NK-92 (cell line): ENCODE measurements around the gene EXD3.

Source experiments
- DNase-seq: peaks from one replicate; lab custom pipeline; 2025; ENCODE audit not compliant: unreplicated experiment; lab: John Stamatoyannopoulos, UW

Gene EXD3

DNA sequence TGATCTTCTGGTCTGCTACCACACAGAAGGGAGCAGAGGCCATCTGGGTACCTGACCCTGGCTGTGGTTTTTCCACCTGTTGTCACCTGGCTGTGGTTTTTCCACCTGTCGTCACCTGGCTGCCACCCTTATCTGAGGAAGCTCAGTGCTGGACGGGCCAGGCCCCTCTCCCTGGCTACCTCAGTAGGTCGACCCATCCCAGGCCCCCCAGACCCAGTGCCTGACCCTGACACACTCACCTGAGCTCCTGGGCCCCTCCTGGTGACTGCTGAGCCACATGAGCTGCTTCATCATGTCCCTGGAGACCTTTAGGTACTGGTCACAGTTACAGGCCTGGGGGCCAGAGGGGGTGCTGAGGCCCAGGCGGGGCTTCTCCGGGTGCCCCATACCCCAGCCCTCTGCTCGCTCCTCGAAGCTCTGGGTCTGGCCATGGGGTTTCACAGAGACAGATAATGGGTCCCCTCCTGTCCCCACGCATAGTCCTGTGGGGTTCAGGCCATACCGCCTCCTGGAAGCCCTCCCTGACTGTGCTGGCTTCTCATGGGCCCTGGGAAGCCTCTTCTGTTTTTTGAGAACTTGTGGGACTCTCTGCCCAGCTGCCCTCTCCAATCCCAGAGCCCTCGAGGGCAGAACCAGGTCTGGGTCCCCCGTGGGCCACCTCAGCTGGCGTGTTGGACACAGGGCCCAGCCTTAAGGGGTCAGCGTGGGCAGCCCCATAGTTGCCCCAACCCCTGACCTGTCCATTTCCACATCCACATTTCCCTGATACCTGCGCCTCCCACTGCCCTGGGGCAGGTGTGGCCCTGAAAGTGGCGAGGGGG, 113.4 kb downstream of the EXD3 start:
- DNase-seq, result no peak

DNA sequence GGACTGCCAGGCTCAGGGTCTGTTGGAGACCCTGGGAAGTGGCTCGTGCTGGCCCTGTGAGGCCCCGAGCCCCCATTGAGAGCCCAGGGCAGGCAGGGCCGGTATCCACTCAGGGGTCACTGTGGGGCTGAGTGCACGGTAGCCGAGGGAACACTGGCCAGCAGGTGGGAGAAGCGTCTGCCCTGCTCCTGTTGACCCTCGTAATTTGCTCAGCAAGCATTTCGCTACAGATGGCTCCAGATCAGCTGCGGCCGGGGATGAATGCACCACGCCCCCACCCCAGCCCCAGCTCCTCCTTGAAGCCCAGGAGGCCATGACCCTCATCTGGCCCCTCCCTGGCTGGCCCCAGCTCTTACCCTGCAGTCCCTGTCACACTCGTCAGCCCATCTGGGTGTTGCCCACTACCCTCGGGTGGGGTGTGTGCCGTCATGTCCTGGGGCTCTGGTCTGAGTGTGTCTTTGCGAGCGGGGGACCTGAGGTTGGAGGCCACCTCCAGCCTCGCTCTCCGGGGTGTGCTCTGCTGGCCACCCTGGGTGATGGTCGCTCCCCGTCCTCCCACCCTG, 114.8 kb downstream of the EXD3 start:
- no peak for DNase-seq

DNA sequence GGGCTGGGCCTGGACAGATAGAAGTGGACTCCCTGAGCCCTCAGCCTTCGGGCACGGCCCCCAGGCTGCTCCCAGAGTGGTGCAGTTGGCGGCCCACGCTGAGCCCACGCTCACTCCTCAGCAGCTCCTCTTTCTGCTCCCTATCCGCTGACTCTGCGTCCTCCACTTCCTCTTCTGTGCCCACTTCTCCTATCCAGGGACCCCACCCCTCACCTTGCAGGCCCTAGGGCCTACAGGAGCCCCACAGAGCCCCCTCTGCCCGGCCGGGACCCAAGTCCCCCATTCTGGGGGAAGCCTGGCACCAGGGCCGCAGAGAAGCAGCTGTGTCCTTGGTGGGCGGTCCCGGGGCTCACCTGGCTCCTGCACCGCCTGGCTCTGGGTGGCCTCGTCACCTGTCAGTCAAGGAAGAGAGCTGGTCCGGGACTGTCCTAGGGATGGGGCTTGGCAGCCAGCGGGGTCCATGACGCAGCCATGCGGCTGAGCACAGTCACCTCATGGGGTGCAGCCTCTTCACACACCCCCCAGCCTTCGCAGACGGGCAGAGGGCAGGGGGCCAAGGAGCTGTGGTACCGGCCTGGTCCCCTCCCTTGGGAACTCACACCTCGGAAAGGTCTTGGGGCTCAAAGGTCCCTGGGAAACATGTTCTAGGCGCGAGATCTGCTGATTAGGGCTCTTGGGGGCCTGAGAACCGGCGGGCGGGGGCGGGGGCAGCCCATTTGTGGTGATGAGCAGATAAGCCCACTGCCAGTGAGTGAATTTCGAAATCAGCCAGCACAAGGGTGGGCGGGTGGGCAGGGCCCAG, 115.5 kb downstream of the EXD3 start:
- DNase-seq, result no peak

DNA sequence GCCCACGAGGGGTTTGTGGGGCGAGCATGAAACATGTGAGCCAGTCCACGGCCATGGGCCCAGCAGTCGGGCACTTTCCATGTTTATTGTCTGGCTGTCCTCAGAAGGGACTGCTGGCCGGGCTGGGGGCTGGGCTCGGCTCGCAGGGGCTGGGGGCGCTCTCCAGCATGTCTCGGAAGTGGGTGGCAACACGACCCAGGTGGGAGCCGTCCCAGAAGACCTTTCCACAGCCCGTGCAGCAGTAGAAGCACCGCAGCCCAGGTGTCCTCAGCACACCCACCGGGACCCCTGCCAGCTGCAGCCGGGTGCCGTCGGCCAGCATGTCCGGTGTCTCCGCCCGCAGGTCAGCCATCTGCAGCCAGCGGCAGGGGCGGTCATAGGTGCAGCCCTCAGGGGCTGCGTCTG, 116.1 kb downstream of the EXD3 start:
- no peak for DNase-seq

DNA sequence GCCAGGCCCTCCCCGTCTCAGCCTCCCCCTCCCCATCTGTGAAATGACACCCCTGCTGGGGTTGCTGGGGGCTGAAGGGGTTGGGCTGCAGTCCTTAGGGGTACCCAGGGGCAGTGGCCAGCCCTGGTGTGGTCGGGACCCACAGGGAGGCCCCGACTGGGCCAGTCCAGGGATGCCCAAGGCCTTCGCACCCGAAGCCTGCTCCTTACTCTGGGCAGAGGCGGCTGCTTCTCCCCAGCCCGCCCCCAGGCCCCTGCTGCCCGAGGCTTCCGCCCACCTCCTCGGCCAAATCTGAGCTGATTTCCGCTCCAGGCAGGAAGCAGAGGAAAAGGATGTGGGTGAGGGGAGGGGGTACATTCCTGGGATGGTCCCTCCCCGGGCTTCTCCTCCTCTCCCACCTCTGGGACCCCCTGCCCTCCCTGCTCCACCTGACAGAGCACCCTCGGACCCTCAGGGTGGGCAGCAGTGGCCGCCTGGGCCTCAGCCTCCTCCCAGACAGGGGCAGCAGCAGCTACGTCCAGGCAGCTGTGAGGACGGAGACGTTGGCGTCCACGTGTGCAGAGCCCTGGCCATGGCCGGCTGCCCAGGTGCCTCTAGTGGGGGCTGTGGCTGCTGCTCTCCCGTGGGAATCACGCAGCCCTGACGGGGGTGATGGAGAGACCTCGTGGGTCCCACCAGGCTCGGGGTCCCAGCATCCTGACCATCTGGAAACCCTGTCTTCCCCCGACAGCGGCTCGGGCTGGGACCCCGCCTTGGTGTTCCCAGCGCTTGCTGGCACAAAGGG, 116.7 kb downstream of the EXD3 start:
- DNase-seq, result no peak

DNA sequence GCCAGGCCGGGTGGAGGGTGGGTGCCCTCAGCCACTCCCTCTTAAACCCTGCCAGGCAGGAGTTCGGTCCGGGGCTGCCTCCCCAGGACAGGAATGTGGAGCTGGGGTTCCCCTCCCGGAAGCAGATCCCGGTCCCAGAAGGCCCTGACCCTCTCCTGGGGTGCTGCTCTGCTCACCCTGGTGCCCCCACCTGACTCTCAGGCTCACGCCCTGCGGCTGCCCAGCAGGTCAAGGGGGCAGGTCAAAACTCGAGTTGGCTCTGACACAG, 117.2 kb downstream of the EXD3 start:
- DNase-seq, result no peak

DNA sequence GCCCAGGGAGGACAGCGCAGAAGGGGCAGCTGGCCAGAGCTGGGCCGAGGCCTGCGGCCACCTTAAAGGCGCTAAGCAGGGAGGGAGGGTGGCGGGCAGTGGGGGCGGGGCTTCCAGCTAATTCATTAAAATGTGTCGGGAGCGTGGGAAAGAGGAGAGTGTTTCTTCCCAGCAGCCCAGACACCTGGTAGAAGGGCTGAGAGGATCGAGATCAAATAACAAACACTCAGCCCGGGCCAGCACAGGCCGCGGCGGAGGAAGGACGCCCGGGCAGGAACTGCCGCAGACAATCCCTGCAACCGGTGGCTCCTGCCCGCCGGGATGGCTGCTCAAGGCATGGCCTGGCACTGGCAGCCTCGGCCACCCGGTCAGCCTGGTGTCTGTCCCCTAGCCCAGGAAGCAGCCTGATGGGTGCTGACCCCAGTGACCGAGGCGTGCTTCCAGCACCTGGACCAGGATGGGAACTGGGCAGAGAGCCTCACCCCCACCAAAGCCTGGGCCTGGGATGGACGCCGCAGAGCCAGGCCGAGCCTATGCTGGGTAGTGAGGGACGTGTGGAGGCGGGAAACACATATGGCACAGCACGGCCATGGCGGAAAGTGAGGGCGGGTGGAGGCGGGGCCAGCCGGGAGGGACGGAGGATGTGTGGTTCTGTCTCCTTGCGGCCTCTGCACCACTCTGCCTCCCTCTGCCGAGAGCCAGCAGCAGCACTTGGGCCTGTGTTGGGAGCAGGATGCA, 117.7 kb downstream of the EXD3 start:
- no peak for DNase-seq

DNA sequence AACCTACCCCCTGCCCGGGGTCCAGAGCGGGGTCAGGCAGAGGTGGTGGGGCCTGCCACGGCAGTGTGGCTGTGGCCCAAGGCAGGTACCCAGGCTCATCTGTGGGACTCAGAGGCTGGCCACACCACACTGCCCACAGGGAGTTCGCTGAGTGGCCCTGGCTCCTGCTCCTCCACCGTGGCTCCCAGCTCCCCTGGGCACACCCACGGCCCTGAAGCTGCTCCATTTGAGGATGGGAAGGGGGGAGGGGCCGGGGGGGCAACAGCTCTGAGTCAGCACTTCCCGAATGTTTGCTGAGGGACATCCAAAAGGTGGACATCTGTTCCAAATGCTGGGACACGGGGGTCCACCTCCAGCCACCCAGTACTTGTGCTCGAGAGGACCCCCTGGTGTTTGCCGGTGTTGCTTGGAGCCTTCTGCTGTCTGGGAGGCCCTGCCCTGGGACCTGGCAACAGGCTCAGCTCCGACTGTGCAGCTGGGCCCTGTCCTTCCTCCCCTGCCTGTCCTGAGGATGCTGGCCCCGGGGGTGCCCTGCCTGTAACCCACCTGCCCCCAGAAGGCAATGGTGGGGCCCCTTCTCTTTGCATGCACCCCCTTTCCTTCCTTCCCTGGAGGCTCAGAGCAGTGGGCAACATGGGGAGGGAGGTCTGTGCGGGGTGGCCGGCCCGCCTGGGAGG, 118.4 kb downstream of the EXD3 start:
- DNase-seq, result no peak

DNA sequence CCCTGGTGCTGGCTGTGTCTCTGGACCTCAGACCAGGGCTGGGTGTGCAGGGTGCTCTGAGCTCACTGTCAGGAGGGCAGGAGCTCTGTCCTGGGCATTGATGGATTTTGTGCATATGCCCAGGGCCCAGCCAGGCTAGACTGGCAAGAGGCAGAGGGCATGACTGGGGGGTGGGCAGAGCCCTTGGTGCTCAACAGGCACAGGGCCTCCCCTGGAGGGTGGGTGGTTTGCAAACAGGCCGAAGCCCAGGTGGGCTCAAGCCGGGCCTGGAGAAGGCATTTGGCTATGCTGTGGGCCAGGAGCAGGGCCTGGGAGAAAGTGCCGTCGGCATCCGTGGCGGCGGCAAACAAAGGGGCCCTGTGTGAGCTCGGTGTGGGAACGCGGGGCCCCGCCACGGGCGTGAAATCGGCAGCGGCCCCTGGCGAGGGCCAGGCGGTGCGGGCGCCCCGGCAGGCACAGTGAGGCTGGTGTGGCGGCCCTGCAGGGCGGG, 119.0 kb downstream of the EXD3 start:
- no peak for DNase-seq

DNA sequence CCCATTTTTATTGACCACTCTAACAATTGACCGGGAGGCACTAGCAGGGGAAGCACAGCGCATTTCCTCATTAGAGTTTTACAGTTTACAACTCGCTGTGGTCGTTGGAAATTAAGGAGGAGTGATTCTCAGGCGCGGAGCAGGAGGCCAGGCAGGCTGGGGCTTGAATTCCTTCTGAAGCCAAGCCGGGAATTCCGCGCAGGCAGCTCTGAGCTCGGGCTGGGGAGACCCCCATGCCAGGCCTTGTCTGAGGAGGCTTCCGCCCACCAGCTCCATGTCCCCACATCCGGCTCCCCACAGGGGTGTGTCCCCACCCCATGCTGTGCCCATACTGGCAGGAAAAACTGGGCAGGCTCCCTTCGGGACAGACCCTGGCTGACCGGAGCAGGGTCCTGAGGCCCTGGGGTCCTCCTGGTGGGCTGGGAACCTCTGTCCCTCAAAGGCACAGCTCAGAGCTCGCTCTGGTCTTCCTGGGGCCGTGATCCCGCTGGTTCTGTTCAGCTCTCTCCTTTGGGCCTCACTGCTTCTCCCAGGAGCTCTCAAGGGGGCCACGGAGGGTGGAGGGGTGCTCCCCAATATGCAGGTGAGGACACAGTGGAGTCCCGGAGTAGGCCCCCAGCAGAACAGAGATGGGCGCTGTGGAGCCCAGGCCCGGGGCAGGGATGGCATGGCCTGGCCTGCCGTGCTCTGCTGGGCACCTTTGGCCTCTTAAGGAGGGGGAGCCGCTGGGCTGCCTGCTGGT, 119.6 kb downstream of the EXD3 start:
- no peak for DNase-seq

DNA sequence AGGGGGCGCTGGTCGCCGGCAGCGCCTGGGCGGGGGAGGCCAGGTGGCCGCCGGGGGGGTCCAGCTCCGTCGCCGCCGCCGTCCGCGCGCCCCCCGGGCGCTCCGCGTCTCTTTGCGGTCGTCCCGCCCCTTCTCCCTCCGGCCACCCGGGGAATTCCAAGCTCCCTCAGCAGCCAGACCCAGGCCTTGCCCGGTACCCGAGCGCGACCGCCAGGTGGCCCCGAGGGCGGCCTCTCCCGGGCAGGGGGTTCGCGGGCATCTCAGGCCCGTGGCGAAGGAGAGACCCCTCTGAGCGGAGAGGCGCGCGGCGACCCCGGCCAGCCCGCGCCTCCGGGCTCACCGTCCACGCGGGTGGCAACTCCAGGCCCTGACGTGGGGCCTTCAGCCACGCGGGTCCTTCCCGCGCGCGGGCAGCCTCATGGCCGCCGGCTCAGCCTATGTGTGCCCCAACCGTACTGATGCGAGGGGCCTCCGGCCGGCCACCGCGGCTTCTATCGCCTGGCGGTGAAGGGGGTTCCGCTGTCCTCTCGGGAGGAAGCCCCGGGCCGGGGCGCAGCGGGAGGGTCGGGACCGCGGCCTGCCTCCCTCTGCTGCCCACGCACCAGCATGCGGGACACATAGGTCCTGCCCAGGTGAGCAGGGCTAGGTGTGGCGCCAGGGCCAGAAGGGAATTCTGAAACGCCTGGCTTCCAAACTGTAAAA, 120.4 kb downstream of the EXD3 start:
- no peak for DNase-seq

DNA sequence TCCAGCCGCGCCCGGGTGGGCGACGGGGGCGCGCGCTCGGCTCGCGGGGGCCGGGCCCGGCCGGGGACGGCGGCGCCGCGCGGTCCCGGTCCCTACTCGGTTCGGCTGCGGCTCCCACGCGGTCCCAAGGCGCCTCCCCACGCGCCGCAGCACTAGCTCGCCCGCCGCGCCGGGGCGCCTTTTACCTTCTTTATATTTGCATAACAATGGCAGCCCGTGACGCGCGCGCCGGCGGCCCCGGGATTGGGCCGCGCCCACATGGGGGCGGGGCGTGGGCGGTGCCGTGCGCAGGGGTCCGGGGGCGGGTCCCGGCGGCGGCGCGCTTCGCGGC, 120.9 kb downstream of the EXD3 start, which contains the start of gene NRARP:
TSS of gene NRARP (minus strand) at position 154 of the 331 bp plus-strand sequence. CDS start 343 bp downstream, outside the sequence.
- DNase-seq, result peak; percentile 45

DNA sequence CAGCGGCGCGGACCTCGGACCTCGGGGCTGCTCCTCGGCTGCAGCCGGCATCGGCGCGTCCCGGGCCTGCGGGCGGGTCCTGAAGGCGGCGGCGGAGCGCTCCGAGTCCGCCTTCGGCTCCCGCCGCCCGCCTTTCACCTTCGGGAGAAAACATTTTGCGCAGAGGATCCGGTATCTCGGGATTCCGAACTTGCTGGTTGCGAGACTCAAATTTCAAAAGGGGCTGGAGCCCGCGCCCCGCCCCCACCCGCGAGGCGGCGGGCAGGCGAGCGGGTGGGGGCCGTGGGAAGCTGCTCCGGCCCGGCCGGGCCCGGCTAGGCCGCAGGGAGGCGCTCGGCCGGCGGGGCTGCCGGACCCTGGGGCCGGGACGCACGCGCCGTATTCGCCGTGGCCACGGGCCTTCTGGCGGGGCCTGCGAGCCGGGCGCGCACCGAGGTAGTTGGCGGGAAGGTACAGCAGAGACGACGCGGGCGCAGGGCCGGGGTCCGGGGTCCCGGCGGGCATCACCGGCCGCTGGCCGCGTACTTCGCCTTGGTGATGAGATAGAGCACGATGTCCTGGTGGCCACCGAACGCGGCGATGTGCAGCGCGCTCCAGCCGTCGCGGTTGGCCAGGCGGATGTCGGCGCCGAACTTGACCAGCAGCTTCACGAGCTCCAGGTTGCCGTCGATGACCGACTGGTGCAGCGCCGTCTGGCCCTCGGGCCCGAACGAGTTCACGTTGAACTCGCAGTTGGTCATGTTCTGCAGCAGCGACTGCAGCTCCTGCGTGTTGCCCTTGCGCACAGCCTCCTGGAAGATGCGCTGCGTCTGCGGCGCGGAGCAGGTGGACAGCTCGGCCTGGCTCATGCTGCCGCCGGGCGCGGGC, 121.6 kb downstream of the EXD3 start:
- DNase-seq, result no peak

DNA sequence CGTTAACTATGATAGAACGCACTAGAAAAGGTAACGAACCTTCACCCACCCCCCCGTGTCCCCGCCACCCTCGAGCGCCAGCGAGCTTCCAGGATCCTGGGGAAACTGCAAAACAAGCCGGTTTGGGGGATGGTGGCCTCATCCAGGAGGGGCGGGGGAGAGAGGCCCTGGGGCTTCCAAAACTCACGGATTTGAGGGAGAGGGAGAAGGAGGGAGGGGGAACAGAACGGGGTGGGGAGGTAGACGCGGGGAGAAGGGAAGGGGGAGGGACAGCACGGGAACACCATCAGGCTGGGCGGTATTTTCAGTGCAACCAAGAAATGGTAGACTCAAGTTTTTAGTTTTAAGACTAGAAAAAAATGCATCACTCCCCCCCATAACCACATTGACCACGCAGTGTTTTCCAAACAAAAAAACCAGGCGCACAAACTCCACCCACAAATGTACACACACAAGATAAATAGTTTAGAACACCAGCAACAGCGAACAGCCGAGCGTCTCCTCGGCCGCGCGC, 122.3 kb downstream of the EXD3 start:
- DNase-seq, result no peak

DNA sequence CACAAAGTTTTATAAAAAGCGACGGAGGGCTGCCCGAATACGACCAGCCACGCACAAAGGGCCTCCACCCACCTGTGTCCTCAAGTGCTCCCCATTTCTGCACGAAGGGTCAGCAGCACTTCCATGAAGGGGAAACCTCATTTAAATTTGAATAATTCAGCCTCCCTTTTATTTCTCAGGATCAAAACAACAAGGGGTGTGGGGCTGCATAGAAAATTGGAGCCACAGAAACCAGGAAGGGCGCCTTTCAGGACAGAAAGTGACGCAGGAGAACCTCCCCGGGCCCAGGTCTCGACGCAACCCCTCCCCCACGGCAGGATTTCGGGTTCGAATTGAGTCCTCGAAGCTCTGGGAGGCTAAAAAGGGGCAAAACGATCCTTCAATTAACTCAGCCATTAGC, 123.0 kb downstream of the EXD3 start:
- DNase-seq, result no peak

DNA sequence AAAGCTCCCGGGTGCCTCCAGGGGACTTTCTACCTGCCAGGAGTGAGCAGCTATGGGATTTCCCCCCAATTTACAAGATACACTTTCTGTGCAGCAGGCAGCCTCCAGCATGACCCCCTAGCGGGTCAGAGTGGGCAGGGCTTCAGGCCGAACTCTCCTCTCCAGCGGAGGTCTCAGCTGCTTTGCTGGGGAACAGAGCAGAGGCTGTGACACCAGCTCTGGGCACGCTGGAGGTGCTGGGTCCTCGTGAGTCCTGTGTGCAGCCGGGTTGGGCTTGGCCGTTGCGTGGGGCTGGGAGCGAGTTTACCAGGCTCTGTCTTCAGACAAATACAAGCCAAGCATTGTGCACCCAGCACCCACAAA, 123.8 kb downstream of the EXD3 start:
- DNase-seq, result no peak

DNA sequence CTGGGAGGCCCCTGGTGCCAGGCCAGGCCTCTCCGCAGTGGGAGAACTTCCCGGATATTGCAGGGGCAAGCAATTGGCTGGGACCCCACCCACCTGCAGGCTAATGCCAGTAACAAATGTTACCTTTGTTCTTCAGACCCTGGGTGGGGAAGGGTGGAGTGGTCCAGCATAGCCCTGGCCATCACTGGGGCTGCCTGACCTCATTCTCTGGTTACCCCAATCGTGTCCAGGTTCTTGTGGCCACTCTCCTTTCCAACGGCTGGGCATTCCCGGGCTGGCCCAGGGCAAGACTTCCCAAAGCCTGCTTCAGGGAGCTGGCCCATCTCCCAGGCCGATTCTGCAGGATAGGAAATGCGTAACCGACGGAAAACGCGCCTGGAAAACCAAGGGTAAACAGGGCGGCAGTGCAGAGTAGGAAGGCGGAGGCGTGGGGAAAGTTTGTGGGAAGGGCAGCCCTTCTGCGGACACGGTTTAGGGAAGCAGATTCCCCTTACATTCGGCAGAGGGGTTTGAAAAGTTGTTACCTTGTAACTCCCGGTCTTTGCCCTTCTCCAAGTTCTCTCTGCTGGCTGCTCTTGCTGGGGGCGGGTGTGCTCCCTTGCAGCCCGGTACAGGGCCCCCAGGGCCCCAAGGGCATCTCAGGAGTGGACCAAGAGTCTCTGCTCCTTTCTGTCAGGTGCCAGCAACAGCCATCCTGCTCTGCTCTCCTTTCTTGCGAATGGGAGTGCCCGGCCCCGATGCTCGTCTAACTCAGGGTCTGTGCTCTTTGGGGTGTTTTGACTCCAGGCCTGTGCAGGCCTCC, 124.4 kb downstream of the EXD3 start:
- DNase-seq, result no peak
